Lower leg skin (tissue), 4 donors: ENCODE results near the gene COL9A3. TPM values are rescaled to one million over a fixed set of nuclear protein-coding genes. Genes with fewer than 3 reads are reported as not detected.

Source experiments
- DNase-seq, 2 donors: peaks; one replicate each; pipeline ENCODE4 v3.0.0-alpha.2; 2019; ENCODE audit warnings: low spot score in 2 of 2
- H3K4me3 ChIP-seq: fragments of 200-600 bp; sonication (generic); 2 replicates; pipeline ENCODE4 v1.5.1; 2017; ENCODE audit warnings: mild to moderate bottlenecking, low read depth; ENCODE audit not compliant: poor library complexity, severe bottlenecking
- POLR2A ChIP-seq, 2 donors: fragments of 450-650 bp; IDR thresholded peaks; one replicate each; pipeline ENCODE4 v1.6.1; 2016 to 2017; ENCODE audit warnings: antibody characterized with exemption in 2 of 2, mild to moderate bottlenecking in 1 of 2, moderate library complexity in 1 of 2
- WGBS, 2 donors: methylation state at CpG; one replicate each; pipeline ENCODE4 v1.1.5; 2018; 5-methylcytosine and 5-hydroxymethylcytosine counted together
- intact Hi-C: fragments of 100-400 bp; cut with DNase I; formaldehyde crosslinking; loops from one replicate; pipeline ENCODE4 v1.15.0; 2023; ENCODE audit warnings: low total_unique reads
- total RNA-seq, 4 donors: library from RNA; depleted of rRNA; stranded (reverse); fragments of >200 nt; gene quantifications; one replicate each; pipeline ENCODE4 v1.1.0, GENCODE V29; 2016
- TF ChIP-seq, protein P1 (sequence below), 3 donors: fragments of 450-650 bp; IDR thresholded peaks; one replicate each; pipeline ENCODE4 v1.5.1; 2016; ENCODE audit warnings: antibody characterized with exemption in 3 of 3, mild to moderate bottlenecking in 3 of 3, moderate library complexity in 2 of 3

Gene COL9A3
- total RNA-seq, 4 donors from 2014 or later = 5.6 to 14.1 (median 10.8) TPM

- TF ChIP-seq POLR2A (IDR thresholded peaks at IDR 0.05) = no peak
- TF ChIP-seq, protein P1, sequence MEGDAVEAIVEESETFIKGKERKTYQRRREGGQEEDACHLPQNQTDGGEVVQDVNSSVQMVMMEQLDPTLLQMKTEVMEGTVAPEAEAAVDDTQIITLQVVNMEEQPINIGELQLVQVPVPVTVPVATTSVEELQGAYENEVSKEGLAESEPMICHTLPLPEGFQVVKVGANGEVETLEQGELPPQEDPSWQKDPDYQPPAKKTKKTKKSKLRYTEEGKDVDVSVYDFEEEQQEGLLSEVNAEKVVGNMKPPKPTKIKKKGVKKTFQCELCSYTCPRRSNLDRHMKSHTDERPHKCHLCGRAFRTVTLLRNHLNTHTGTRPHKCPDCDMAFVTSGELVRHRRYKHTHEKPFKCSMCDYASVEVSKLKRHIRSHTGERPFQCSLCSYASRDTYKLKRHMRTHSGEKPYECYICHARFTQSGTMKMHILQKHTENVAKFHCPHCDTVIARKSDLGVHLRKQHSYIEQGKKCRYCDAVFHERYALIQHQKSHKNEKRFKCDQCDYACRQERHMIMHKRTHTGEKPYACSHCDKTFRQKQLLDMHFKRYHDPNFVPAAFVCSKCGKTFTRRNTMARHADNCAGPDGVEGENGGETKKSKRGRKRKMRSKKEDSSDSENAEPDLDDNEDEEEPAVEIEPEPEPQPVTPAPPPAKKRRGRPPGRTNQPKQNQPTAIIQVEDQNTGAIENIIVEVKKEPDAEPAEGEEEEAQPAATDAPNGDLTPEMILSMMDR (IDR thresholded peaks at IDR 0.05) = no peak
- no peak overlapping the region for H3K4me3 ChIP-seq
- WGBS, 2 donors = 83 to 89% methylated on average over 8 to 10 of the region's 11 CpGs
- intact Hi-C loops = loop anchor here (10.0 kb wide), 1 partner anchor 508 kb away; the partner anchor contains the start of gene ADRM1
- no peak for DNase-seq
Observed at GRCh38 chr20:62812907-62813200, 4.0 kb upstream of the COL9A3 start.

GRCh38 chr20:62813588-62813987 lies 3.3 kb upstream of the COL9A3 start:
- WGBS, 2 donors = 88 to 95% methylated on average over 6 to 8 of the region's 13 CpGs
- intact Hi-C loops = loop anchor here (10.0 kb wide), 1 partner anchor 509 kb away; the partner anchor contains the start of gene ADRM1
- H3K4me3 ChIP-seq = no peak overlapping the region
- TF ChIP-seq, protein P1 (IDR thresholded peaks at IDR 0.05) = no peak
- TF ChIP-seq POLR2A (IDR thresholded peaks at IDR 0.05) = no peak
- DNase-seq = no peak

GRCh38 chr20:62814060-62814708 lies 2.7 kb upstream of the COL9A3 start:
- WGBS, 2 donors = 74 to 80% methylated on average over 8 to 13 of the region's 13 CpGs
- no peak for DNase-seq
- intact Hi-C loops = loop anchor here (10.0 kb wide), 1 partner anchor 509 kb away; the partner anchor contains the start of gene ADRM1

GRCh38 chr20:62814709-62815065 lies 2.2 kb upstream of the COL9A3 start:
- TF ChIP-seq, protein P1 (IDR thresholded peaks at IDR 0.05) = no peak
- no peak for TF ChIP-seq POLR2A (IDR thresholded peaks at IDR 0.05)
- H3K4me3 ChIP-seq = no peak overlapping the region
- 60 to 65% methylated on average over 11 to 12 of the region's 12 CpGs for WGBS, 2 donors
- DNase-seq = no peak
- intact Hi-C loops = loop anchor here (10.0 kb wide), 1 partner anchor 510 kb away; the partner anchor contains the start of gene ADRM1

More at GRCh38 chr20:62814060-62814708, 2.7 kb upstream of the COL9A3 start:
- H3K4me3 ChIP-seq = no peak overlapping the region
- TF ChIP-seq POLR2A (IDR thresholded peaks at IDR 0.05) = no peak
- TF ChIP-seq, protein P1 (IDR thresholded peaks at IDR 0.05) = no peak

GRCh38 chr20:62815066-62815991 lies 1.5 kb upstream of the COL9A3 start:
- no peak overlapping the region for H3K4me3 ChIP-seq
- WGBS, 2 donors = 24 to 29% methylated on average over 17 to 24 of the region's 24 CpGs
- no peak for TF ChIP-seq POLR2A (IDR thresholded peaks at IDR 0.05)
- TF ChIP-seq, protein P1 (IDR thresholded peaks at IDR 0.05) = no peak
- intact Hi-C loops = loop anchor here (10.0 kb wide), 1 partner anchor 511 kb away; the partner anchor contains the start of gene ADRM1
- DNase-seq = no peak
